GM18873 (cell line): ENCODE data around the gene SLC28A1.
"Not testable (repeated sequence)": the region's sequence is repeated elsewhere in the genome, so short reads cannot be mapped to it uniquely, and the experiment has no call there.

Source experiments
- ATAC-seq: cut with Tn5 transposase; IDR thresholded peaks from one replicate; pipeline ENCODE4 v1.9.1; 2021; ENCODE audit warnings: mild to moderate bottlenecking, moderate library complexity, moderate number of reproducible peaks; ENCODE audit not compliant: unreplicated experiment, low FRiP score

SLC28A1 gene

DNA sequence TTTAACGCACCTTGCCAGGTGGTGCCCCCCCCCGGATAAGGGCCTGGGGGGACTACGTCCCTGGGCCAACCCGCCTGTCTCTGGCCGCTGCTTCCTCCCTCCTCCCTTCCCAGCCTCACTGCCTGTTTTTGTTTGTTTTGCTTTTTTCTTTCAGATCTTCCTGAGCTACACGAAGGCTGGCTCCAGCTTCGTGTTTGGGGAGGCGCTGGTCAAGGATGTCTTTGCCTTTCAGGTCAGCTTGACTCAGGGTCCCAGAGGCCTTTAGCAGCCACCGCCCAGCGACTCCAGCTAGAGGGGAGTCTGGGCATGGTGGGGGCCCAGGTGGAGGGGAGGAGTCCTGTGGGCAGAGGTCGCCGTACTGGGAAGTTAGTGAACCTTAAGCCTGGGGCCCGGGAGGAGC is 24.1 kb downstream of the SLC28A1 start:
- no peak for ATAC-seq

GRCh38 chr15:84909029-84909428 is 24.6 kb downstream of the SLC28A1 start:
- ATAC-seq = no peak

GRCh38 chr15:84909782-84910181 is 25.3 kb downstream of the SLC28A1 start:
- no peak for ATAC-seq

DNA sequence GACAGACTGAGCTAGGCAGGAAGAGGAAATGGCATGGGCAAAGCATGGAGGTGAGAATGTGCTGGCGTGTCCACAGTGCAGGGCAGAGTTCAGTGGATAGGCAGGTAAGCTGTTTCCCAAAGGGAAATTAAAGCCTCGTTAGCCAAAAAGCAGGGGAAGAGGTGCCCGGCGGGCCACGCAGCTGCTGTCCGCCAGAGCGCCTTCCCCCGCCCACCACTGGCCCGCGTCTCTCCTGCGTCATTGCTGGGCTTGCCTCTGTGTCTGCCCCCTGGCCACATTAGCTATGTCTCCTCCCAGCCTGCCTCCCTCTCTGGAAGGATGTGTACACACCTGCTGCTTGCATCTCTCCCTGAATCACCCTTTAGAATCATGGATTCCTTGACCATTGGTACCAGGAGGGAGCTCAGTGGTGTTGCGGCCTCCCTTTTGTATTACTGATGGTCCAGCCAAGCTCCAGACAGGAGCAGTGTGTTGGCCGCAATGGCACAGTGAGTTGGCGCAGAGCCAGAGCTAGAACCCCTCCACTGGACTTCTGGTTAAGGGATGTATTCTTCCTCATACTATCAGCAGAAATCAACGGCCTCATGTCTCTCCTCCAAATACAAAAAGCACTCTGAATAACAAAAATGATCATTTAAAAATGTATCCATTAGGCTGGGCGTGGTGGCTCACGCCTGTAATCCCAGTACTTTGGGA is 26.6 kb downstream of the SLC28A1 start:
- ATAC-seq = no peak

- ATAC-seq = no peak
Measured at GRCh38 chr15:84911879-84912660, 27.6 kb downstream of the SLC28A1 start.

GRCh38 chr15:84913360-84913723 is 28.9 kb downstream of the SLC28A1 start:
- ATAC-seq = no peak

DNA sequence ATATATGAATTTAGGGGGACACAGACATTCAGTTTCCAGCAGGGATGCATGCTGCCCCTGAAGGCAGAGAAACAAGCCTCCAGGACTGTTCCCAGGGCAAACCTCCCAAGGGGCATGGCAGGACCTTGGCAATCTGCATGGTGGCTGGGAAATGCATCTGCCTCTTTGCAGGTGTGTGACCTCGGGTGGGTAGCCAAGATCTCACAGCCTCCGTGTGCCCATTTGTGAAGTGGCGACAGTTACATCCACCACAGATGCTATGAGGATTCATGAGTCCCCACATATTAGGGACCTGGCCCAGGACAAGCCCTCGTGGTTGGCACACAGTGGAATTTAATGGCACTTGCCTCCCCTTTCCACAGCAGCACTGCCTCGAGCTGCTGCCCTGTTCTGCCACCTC is 29.9 kb downstream of the SLC28A1 start:
- no peak for ATAC-seq

DNA sequence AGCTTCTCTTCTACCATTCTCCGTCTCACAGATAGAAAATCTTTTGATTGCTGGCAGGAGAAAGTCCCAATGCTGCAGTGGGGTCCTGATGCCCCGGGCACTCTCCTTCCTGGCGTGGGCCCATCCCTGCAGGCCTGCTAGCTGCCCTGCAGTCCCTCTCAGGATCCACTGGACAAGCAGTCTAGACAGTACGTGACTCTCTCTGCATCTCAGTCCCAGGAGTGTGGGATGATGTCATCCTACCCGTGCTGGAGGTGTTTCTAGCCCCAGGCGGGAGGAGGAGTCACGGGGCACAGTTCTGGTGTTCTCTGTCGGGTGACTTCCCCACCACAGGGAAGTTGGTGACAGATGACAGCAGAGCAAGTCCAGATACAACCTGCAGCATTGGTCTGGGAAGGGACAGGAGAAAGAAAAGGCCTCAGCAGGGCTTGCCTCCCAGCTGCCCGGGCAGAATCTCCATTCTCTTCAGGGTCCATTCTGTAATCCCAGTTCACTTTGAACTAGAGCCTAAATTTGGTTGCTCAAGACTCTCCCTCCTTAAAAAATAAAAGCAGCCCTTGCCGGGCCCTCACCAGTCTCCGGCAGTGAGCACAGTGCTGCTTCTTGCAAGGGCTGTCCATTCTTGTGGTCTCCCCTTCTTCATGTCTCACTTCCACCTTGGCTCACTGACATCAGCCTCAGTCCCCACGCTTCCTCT is 30.6 kb downstream of the SLC28A1 start:
- peak; percentile 91 for ATAC-seq

DNA sequence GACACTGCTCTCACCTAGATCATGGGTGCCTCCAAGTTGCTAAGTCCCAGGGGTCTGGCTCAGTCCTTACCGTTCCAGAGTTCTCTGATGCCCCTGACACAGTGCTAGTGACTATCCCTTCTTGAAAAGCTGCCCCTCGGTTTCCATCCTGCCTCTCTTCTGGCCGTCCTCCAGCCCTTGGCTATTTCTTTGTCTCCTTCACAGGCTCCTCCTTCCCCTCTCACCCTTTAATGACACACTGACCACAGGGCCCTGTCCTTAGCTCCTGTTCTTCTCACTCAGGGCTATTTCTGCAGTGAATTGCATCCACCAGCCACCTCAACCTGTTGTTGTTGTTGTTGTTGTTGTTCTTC is 31.1 kb downstream of the SLC28A1 start:
- ATAC-seq = no peak

GRCh38 chr15:84917452-84917851 is 33.0 kb downstream of the SLC28A1 start:
- ATAC-seq = no peak

GRCh38 chr15:84919106-84919667 is 34.7 kb downstream of the SLC28A1 start:
- no peak for ATAC-seq

DNA sequence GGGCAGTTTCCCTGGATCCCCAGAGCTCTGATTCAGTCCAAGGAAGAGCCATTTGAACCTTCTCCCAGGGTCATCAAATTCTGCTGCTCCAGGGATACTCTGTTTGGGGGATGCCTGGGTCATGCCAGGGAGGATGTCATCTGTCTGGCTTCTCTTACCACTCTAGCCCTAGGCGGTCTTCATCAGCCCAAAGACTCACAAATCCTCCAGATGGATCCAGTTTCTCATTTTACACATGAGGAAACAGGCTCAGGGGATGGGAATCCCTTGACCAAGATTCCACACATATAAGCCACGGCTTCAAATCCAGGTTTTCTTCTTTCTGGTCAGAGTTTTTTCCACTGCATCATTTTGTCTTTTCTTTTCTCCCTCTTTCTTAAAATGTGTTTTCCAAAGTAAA is 36.7 kb downstream of the SLC28A1 start:
- no peak for ATAC-seq

GRCh38 chr15:84922530-84922929 is 38.1 kb downstream of the SLC28A1 start:
- ATAC-seq = no peak

DNA sequence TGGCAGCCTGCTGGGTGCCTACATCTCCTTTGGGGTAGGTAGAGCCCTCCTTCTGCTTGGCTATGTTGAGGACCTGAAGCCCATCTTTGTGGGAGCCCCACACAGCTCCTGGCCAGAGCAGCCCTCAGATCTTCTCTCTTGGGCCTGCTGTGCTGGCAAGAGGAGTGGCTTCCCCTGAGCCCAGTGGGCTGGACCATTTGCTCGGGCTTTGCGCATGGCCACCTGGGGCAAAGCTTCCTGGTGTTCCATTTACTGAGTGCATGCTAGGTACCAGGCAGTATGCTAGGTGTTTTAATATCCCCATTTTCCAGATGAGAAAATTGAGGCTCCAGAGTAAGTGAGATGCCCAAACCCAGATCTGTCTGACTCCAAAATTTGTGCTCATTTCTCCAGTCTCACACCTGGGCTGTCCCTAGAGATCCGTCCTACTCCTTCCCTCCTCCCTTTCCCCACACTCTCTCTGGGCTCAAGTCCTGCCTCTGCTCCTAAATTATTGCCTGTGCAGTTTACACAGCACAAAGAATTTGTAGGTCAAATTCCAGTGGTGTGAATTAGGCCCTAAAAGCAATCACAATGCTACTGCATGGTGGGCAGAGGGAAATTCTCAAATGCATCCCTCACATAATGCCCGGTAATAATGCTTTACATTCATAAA is 39.7 kb downstream of the SLC28A1 start:
- no peak for ATAC-seq

GRCh38 chr15:84924821-84925569 is 40.5 kb downstream of the SLC28A1 start:
- not testable (repeated sequence) for ATAC-seq

GRCh38 chr15:84925906-84926305 is 41.4 kb downstream of the SLC28A1 start:
- ATAC-seq = no peak

GRCh38 chr15:84926491-84927230 is 42.2 kb downstream of the SLC28A1 start:
- no peak for ATAC-seq

GRCh38 chr15:84928843-84929168 is 44.3 kb downstream of the SLC28A1 start:
- ATAC-seq = no peak

- no peak for ATAC-seq
Measured at GRCh38 chr15:84929795-84930603, 45.5 kb downstream of the SLC28A1 start.
